Measurements from ENCODE around the gene OR2D2. TPM values are rescaled to one million over a fixed set of nuclear protein-coding genes. Genes with fewer than 3 reads are reported as not detected.

Gene OR2D2
- total RNA-seq, 2 donors from 2014 or later = 1.2 TPM; not detected in 1

Other genes with a start within 250 kb of the OR2D2 start
- gene DCHS1, start 236.7 kb downstream of the OR2D2 start, total RNA-seq = 10 to 100 TPM; 11.2 to 17.4 TPM
- 10 to 100 TPM; 18.3 to 44.6 TPM for gene MRPL17, start 209.2 kb downstream of the OR2D2 start, total RNA-seq
- gene OR2AG2, start 120.5 kb downstream of the OR2D2 start, total RNA-seq = under 1 TPM; 0.55 to 0.91 TPM
- gene OR2AG1, start 109.5 kb downstream of the OR2D2 start, total RNA-seq = not detected
- gene OR6A2, start 92.8 kb downstream of the OR2D2 start, total RNA-seq = under 1 TPM in 1 of 2 donors, not detected in 1; 0.57 TPM
- not detected for gene OR10A5, start 46.8 kb downstream of the OR2D2 start, total RNA-seq
- gene OR10A2, start 29.4 kb downstream of the OR2D2 start, total RNA-seq = not detected
- not detected for gene OR10A4, start 15.9 kb downstream of the OR2D2 start, total RNA-seq
- not detected for gene OR2D3, start 28.5 kb upstream of the OR2D2 start, total RNA-seq
- gene ZNF215, start 33.9 kb upstream of the OR2D2 start, total RNA-seq = 1 to 10 TPM; 2.5 to 2.6 TPM
- 1 to 10 TPM; 3.1 to 3.6 TPM for gene ZNF214, start 127.8 kb upstream of the OR2D2 start, total RNA-seq
- 1 to 10 TPM in 1 of 2 donors, under 1 TPM in 1; 0.27 to 1.1 TPM for gene NLRP14, start 128.0 kb upstream of the OR2D2 start, total RNA-seq
- gene RBMXL2, start 196.5 kb upstream of the OR2D2 start, total RNA-seq = 10 to 100 TPM in 1 of 2 donors, not detected in 1; 12.0 TPM